Activated naive CD4-positive, alpha-beta T cell treated with anti-CD3 and anti-CD28 coated beads, Interleukin-2, amount 50 U/mL, for 16 hours (primary cell): Measurements from ENCODE around the gene LIN7A.

Experiments used
- DNase-seq: peaks from one replicate; pipeline ENCODE4 v3.0.0-alpha.2; 2020

LIN7A gene

GRCh38 chr12:80937391-80938238, at the start of gene LIN7A:
LIN7A (minus strand) TSS chr12:80937934; CDS start chr12:80937722, 212 bp downstream.
- DNase-seq = no peak

- DNase-seq = no peak
These were observed 48.5 kb upstream of the LIN7A start for GRCh38 chr12:80986224-80986623.

- no peak for DNase-seq
These were observed 42.1 kb upstream of the LIN7A start for GRCh38 chr12:80979816-80980215.

- no peak for DNase-seq
These were observed 41.5 kb upstream of the LIN7A start for GRCh38 chr12:80979251-80979650.

- no peak for DNase-seq
These were observed 39.6 kb upstream of the LIN7A start for GRCh38 chr12:80977346-80977745.

GRCh38 chr12:80968326-80968725, 30.6 kb upstream of the LIN7A start:
- no peak for DNase-seq

DNA sequence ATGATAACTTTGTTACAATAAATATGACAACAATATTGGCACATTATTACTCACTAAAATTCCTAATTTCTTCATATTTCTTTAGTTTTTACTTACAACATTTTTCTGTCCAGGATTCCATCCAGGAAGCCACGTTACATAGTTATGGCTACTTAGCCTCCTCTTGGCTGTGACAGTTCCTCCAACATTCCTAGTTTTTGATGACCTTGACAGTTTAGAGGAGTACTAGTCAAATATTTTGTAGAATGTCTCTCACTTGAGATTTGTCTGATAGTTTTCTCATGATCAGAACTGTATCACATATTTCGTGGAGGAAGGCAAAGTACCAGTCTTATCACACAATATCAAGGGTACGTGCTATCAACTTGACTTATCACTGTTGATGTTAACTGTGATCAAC, 29.8 kb upstream of the LIN7A start:
- no peak for DNase-seq

GRCh38 chr12:80966001-80966400, 28.3 kb upstream of the LIN7A start:
- no peak for DNase-seq

DNA sequence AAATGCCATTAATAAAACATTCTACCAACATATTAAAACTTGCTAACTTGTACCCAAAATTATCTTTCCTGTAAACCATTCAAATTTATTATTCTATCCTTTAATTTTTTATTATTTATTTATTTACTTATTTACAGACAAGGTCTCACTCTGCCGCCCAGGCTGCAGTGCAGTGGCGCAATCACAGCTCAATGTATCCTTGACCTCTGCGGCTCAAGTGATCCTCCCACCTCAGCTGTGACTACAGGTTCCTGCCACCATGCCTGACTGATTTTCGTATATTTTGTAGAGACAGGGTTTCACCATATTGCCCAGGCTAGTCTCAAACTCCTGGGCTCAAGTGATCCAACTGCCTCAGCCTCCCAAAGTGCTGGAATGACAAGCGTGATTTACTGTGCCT, 20.4 kb upstream of the LIN7A start:
- DNase-seq = no peak

DNA sequence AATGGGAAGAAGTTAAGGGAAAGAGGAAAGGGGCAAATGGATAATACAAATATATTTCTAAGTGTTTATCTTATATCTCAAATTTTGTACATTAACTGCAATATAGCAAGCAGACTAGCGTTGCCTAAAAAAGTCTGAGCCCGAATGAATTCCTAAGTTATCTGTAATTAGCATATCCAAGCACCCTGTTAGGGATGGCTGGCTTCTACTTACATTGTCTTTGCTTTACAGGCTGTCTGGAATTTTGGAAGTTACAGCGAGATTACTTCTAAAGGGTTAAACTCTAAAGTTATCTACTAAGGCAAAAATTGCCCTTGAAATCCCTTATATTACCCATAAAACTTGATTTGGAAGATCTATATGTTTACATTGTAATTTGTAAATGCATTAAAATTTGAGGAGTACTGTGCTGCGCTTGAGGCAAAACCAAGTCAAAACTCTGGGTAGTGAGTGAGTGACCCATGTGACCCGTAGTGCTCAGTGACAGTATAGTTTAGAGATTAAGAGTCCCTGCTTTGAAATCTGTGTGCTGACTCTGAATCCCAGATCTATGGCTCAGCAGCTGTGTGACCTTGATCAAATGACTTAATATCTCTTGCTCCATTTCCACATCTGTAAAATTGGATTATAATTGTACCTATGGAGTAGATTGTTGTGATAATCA, 17.3 kb upstream of the LIN7A start:
- no peak for DNase-seq

DNA sequence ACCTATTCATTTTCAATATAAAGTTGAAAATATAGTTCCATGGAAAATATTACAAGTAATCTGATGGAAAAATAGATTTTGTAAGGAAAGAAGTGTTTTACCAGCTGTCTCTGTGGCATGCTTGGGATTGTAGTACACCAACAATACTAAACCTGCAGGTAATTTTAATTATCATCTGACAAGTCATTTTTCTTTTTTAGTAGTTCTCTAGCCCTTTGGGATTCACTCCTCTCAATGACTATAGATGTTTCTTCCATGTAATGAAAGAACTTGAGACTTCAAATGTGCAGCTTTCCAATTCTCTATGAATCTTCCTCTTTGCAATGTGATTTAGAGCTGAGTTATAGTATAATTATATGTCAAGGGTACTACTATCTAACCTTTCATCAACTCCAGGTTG, 14.7 kb upstream of the LIN7A start:
- no peak for DNase-seq

- no peak for DNase-seq
These were observed 8.9 kb upstream of the LIN7A start for GRCh38 chr12:80946591-80946990.

- no peak for DNase-seq
These were observed 5.6 kb upstream of the LIN7A start for GRCh38 chr12:80943338-80943737.

- DNase-seq = no peak
These were observed 4.2 kb upstream of the LIN7A start for GRCh38 chr12:80941916-80942315.

DNA sequence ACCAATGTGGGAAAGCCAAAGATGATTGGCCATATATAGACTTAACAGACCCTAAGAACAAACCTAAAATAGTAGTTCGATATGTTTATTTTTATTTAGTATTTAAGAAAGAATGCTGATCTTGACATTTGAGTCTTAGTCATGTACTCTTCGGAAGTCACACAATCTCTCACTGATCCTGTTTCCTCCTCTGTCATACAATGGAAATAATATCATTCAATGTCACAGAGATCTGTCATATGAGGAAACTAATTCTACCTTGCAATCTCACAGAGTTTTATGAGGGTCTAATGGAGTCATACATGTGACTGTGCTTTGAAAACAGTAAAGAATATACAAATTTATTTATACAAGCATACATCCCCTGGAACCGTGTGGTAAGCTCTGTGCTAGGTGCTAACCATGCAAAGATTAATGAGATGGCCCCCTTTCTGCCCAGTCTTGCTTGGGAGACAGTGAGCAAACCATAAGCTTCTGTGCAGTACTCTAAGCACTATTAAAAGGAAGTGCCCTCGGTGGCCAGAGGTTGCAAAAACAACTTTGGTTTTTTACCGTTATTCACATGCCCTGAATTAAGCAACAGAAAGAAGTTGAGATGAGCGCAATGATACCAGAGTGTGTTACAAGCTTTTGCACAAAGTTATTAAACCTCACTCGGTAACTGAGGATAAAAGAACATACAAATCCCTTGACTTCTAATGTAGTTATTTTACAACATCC, 1.7 kb upstream of the LIN7A start:
- DNase-seq = no peak

DNA sequence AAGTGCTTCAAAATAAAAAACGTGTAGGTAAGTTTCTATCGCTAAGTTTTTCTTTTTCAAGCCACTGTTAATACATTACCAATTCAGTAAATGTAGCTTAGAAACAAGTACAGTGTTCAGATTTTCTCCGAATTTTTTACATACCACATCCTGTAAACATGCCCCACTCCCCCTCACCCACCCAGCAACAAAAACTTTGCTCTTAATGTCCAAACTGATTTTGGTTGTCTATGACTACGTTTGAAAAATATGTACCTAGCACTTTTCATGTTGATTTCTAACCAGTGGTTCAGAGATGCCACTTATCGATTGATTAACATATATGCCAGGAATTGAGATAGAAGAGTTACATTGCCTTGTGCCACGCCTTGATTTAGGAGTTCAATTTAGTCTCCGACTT, 663 bp upstream of the LIN7A start:
- DNase-seq = no peak

DNA sequence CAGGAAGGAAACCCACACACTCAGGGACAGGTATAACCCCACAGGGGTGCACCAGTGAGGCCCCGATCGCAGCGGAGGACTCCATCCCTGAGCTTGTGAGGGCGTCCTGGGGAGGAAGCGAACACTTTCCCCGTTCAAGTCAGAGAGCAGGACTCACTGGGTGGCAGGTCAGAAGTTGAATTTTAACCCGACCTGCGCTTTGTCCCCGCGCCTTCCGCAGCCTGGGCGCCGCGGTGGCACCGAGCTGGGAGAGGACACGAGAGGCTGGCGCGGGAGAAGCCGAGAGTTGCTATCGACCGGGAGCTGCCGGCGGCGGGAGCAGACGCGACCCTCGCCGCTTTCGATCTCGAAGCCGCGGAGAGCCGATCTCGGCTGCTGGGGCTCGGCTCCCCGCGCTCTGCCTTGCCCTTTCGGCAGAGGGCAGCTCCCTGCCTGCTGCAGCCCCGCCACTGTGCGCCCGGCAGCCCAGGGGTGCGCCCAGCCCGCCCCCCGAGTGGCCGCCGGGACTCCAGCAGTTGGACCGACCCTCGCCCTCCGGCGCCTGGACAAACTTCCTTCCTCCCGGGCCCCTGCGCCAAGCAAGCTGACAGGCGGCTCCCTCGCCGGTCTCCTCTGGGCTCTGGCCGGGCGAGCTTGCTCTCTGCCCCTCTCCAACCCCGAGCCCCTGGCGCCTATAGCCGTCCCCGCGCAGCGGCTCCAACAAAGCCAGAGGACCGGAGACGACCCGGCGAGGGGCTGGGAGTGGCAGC, 918 bp downstream of the LIN7A start:
- no peak for DNase-seq

- DNase-seq = no peak
These were observed 1.4 kb downstream of the LIN7A start for GRCh38 chr12:80936353-80936641.

DNA sequence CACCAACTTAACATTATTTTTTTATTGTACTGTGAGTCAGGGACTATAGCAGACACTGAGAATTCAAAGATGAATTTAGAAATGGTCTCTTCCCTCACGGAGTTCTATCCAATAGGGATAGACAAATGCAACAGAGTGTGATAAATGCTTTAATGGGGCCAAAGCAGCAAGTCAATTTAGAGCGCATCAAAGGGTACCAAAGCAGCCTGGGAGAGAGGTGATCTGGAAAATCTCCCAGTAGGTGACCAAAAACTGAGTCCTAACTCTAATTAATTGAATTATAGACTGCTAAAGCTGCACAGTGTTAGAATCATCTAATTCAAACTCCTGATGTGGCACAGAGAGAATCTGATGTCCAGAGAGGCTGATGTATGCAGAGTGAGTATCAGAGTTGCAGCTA, 2.6 kb downstream of the LIN7A start:
- DNase-seq = no peak

GRCh38 chr12:80925983-80926382, 11.8 kb downstream of the LIN7A start:
- no peak for DNase-seq

DNA sequence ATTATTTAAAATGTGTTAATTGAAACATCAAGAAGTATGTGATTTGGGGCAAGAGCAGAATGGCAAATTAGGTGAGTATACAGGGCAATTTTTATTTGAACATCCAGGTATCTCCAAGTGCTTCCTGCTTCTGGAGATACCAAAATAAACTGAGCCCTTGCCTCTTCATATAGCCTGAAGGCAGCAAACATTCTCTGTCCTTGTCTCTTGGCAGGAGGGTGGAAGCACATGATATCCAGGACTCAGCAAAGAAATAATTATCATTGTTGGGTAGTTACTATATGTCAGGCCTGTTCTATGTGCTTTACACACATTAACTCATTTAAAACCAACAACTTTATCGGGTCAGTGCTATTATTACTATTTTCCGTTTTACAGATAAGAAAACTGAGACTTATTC, 12.5 kb downstream of the LIN7A start:
- DNase-seq = no peak

DNA sequence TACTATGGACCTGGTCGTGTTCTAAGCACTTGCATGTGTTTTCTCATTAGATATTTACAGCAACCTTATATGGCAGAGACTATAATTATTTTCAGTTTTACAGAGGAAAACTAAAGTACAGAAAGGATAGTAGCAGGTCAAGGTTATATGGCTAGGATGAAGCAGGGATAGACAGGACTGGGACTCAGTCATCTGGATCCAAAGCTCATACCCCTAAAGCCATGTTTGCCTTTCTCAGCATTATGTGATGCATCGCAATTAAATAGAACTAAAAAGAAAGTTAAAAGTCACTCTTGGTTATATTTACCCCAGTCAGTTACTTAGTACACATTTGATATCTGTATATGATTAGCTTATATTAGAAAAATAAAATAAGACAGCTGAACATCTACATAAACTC, 13.3 kb downstream of the LIN7A start:
- no peak for DNase-seq

GRCh38 chr12:80920006-80920405, 17.7 kb downstream of the LIN7A start:
- no peak for DNase-seq
